A549 (cell line): ENCODE results near the gene DNAJA1.

Experiments
- CHD2 ChIP-seq: fragments of 150-350 bp; IDR thresholded peaks from 2 replicates; pipeline ENCODE4 v1.6.1; 2014; ENCODE audit warnings: low read length; ENCODE audit not compliant: partially characterized antibody
- NR3C1 ChIP-seq: fragments of >200 bp; sonication (Bioruptor Twin); formaldehyde crosslinking; IDR thresholded peaks from 3 replicates; pipeline ENCODE4 v1.6.1; 2017
- POLR2A ChIP-seq: IDR thresholded peaks from 2 replicates; pipeline ENCODE4 v1.6.1; 2012; ENCODE audit warnings: mild to moderate bottlenecking, low read length
- RARB ChIP-seq: fragments of 250-450 bp; sonication (Bioruptor Pico); IDR thresholded peaks from 2 replicates; pipeline ENCODE4 v1.8.0; 2021; ENCODE audit warnings: mild to moderate bottlenecking, moderate library complexity
- RFX5 ChIP-seq: fragments of 450-650 bp; IDR thresholded peaks from 2 replicates; pipeline ENCODE4 v1.7.1; 2014; ENCODE audit warnings: antibody characterized with exemption, mild to moderate bottlenecking, moderate library complexity
- TF ChIP-seq, protein P1 (sequence below): fragments of >200 bp; sonication (Bioruptor Twin); formaldehyde crosslinking; IDR thresholded peaks from 3 replicates; pipeline ENCODE4 v1.5.1; 2016
- TF ChIP-seq, protein P2 (sequence below): IDR thresholded peaks from 2 replicates; pipeline ENCODE4 v1.6.1; 2012; ENCODE audit warnings: low read depth, borderline replicate concordance
- TF ChIP-seq, protein P3 (sequence below): IDR thresholded peaks from 2 replicates; pipeline ENCODE4 v1.6.1; 2012
- TF ChIP-seq, protein P4 (sequence below): fragments of 450-650 bp; IDR thresholded peaks from 2 replicates; pipeline ENCODE4 v1.6.1; 2014; ENCODE audit warnings: antibody characterized with exemption

DNA sequence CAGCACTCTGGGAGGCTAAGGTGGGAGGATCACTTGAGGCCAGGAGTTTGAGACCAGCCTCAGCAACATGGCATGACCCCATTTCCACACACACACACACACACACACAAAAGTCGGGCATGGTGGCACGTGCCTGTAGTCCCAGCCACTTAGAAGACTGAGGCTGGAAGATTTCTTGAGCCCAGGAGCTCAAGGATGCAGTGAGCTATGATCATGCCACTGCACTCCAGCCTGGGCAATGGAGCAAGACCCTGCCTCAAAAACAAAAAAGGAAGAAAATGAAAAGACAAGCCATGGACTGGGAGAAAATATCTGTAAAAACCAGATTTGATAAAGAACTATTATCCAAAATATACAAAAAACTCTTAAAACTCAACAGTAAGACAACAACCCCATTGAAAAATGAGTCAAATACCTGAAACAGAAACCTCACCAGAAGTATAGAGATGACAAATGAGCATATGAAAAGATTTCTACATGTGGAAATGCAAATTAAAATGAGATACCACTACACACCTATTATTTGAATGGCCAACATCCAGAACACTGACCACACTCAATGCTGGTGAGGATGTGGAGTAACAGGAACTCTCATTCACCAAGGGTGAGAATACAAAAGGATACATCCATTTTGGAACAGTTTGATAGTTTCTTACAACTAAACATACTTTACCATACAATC lies 24.7 kb downstream of the DNAJA1 start:
- TF ChIP-seq, protein P1, sequence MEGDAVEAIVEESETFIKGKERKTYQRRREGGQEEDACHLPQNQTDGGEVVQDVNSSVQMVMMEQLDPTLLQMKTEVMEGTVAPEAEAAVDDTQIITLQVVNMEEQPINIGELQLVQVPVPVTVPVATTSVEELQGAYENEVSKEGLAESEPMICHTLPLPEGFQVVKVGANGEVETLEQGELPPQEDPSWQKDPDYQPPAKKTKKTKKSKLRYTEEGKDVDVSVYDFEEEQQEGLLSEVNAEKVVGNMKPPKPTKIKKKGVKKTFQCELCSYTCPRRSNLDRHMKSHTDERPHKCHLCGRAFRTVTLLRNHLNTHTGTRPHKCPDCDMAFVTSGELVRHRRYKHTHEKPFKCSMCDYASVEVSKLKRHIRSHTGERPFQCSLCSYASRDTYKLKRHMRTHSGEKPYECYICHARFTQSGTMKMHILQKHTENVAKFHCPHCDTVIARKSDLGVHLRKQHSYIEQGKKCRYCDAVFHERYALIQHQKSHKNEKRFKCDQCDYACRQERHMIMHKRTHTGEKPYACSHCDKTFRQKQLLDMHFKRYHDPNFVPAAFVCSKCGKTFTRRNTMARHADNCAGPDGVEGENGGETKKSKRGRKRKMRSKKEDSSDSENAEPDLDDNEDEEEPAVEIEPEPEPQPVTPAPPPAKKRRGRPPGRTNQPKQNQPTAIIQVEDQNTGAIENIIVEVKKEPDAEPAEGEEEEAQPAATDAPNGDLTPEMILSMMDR: no peak
- no peak for TF ChIP-seq RARB (CRISPR knock-in tag)
- no peak for TF ChIP-seq NR3C1
- TF ChIP-seq, protein P2, sequence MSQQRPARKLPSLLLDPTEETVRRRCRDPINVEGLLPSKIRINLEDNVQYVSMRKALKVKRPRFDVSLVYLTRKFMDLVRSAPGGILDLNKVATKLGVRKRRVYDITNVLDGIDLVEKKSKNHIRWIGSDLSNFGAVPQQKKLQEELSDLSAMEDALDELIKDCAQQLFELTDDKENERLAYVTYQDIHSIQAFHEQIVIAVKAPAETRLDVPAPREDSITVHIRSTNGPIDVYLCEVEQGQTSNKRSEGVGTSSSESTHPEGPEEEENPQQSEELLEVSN: no peak
- TF ChIP-seq CHD2: no peak
- TF ChIP-seq, protein P3, sequence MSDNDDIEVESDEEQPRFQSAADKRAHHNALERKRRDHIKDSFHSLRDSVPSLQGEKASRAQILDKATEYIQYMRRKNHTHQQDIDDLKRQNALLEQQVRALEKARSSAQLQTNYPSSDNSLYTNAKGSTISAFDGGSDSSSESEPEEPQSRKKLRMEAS: no peak
- TF ChIP-seq, protein P4, sequence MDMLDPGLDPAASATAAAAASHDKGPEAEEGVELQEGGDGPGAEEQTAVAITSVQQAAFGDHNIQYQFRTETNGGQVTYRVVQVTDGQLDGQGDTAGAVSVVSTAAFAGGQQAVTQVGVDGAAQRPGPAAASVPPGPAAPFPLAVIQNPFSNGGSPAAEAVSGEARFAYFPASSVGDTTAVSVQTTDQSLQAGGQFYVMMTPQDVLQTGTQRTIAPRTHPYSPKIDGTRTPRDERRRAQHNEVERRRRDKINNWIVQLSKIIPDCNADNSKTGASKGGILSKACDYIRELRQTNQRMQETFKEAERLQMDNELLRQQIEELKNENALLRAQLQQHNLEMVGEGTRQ: no peak
- no peak for TF ChIP-seq POLR2A
- TF ChIP-seq RFX5: no peak
